Measurements from ENCODE around the gene LRMDA.

The LRMDA gene

GRCh38 chr10:76274933-76275332 is 843.5 kb downstream of the LRMDA start:
- DNase-seq (ENCODE audit: low read depth), result no peak
- no peak overlapping the region for H3K4me3 ChIP-seq (ENCODE audit: low read depth, low read length)
- TF ChIP-seq CTCF (IDR thresholded peaks at IDR 0.05; ENCODE audit: low read depth, low read length, missing control alignments), result no peak
- in situ Hi-C loops (cut with HindIII; ENCODE audit: low sequenced_read_pairs), result no loop called here

GRCh38 chr10:76278811-76279460 is 847.5 kb downstream of the LRMDA start:
- H3K4me3 ChIP-seq (ENCODE audit: low read depth, low read length), result no peak overlapping the region
- no peak for TF ChIP-seq CTCF (IDR thresholded peaks at IDR 0.05; ENCODE audit: low read depth, low read length, missing control alignments)
- in situ Hi-C loops (cut with HindIII; ENCODE audit: low sequenced_read_pairs), result no loop called here
- DNase-seq (ENCODE audit: low read depth), result no peak

GRCh38 chr10:76281659-76282058 is 850.2 kb downstream of the LRMDA start:
- no peak for TF ChIP-seq CTCF (IDR thresholded peaks at IDR 0.05; ENCODE audit: low read depth, low read length, missing control alignments)
- in situ Hi-C loops (cut with HindIII; ENCODE audit: low sequenced_read_pairs), result no loop called here
- no peak overlapping the region for H3K4me3 ChIP-seq (ENCODE audit: low read depth, low read length)
- DNase-seq (ENCODE audit: low read depth), result no peak

- no peak for TF ChIP-seq CTCF (IDR thresholded peaks at IDR 0.05; ENCODE audit: low read depth, low read length, missing control alignments)
- in situ Hi-C loops (cut with HindIII; ENCODE audit: low sequenced_read_pairs), result no loop called here
- no peak overlapping the region for H3K4me3 ChIP-seq (ENCODE audit: low read depth, low read length)
- no peak for DNase-seq (ENCODE audit: low read depth)
Measured at GRCh38 chr10:76282061-76283025, 850.9 kb downstream of the LRMDA start.

GRCh38 chr10:76284351-76284750 is 852.9 kb downstream of the LRMDA start:
- DNase-seq (ENCODE audit: low read depth), result no peak
- no peak for TF ChIP-seq CTCF (IDR thresholded peaks at IDR 0.05; ENCODE audit: low read depth, low read length, missing control alignments)
- in situ Hi-C loops (cut with HindIII; ENCODE audit: low sequenced_read_pairs), result no loop called here
- no peak overlapping the region for H3K4me3 ChIP-seq (ENCODE audit: low read depth, low read length)

GRCh38 chr10:76285012-76285411 is 853.6 kb downstream of the LRMDA start:
- in situ Hi-C loops (cut with HindIII; ENCODE audit: low sequenced_read_pairs), result no loop called here
- no peak overlapping the region for H3K4me3 ChIP-seq (ENCODE audit: low read depth, low read length)
- DNase-seq (ENCODE audit: low read depth), result no peak
- no peak for TF ChIP-seq CTCF (IDR thresholded peaks at IDR 0.05; ENCODE audit: low read depth, low read length, missing control alignments)

Measured in astrocyte of the cerebellum (primary cell).